ENCODE measurements around the gene PDPN. TPM values are rescaled to one million over a fixed set of nuclear protein-coding genes. Genes with fewer than 3 reads are reported as not detected.

Gene PDPN
- total and polyA plus RNA-seq, 2 of the 8 experiments (the other 6 are each of a cell fraction or from before 2014, with no cell fraction given): 44.7 to 169 TPM

- Histone ChIP-seq H2AK5ac (ENCODE audit: low read depth, low read length) (no peak overlapping the region), H3K79me1 (ENCODE audit: low read depth, low read length) (no peaks in the 10 kb centered on the region), H3K9me3 (ENCODE audit: insufficient read depth in 2 of 2, low read depth in 1 of 2, low read length in 1 of 2) (peaks cover 4 to 9% of the 10 kb centered on the region in 2 experiments; a peak in 3 of 4 replicates), H2BK120ac (replicated peaks; ENCODE audit: low read depth, low read length) (no peak overlapping the region), H3K23ac (ENCODE audit: insufficient read length) (no peak overlapping the region), H3K27me3 (replicated peaks in 1 of 4; ENCODE audit: control insufficient read depth in 3 of 4, extremely low read depth in 1 of 4, insufficient read depth in 3 of 4, low read length in 3 of 4) (no peaks in the 10 kb centered on the region), H3K36me3 (ENCODE audit: control insufficient read depth in 2 of 4, insufficient read depth in 4 of 4, low read length in 3 of 4) (no peaks in the 10 kb centered on the region), H2BK5ac (ENCODE audit: low read depth, low read length) (no peak overlapping the region), H4K20me1 (replicated peaks in 1 of 2; ENCODE audit: control insufficient read depth in 1 of 2, insufficient read depth in 2 of 2, low read length in 2 of 2) (no peaks in the 10 kb centered on the region), H3K18ac (ENCODE audit: extremely low read depth, low read length) (no peak overlapping the region), H2BK15ac (ENCODE audit: low read length) (no peak overlapping the region), H3K79me2 (ENCODE audit: control insufficient read depth in 1 of 2, insufficient read depth in 2 of 2, low read length in 2 of 2) (no peaks in the 10 kb centered on the region), H3K4ac (replicated peaks; ENCODE audit: insufficient read length, low read depth, low read length) (no peak overlapping the region), H4K8ac (ENCODE audit: extremely low read depth, insufficient read depth, low read length) (no peak overlapping the region), H2AFZ (ENCODE audit: low read length) (no peak overlapping the region), H3K9ac (replicated peaks in 1 of 4; ENCODE audit: extremely low read depth in 1 of 4, low read depth in 3 of 4, low read length in 3 of 4) (no peak overlapping the region), H3K56ac (replicated peaks; ENCODE audit: insufficient read length, low read depth, low read length) (no peak overlapping the region), H4K5ac (ENCODE audit: insufficient read length, low read depth, low read length) (no peak overlapping the region), H4K91ac (replicated peaks; ENCODE audit: insufficient read length, low read length) (no peak overlapping the region), H2BK12ac (ENCODE audit: low read depth, low read length) (no peak overlapping the region), H3K23me2 (ENCODE audit: low read depth, low read length) (no peaks in the 10 kb centered on the region), H3K27ac (ENCODE audit: low read depth, low read length) (no peak overlapping the region), H3K4me1 (replicated peaks in 1 of 4; ENCODE audit: control insufficient read depth in 3 of 4, insufficient read depth in 4 of 4, low read length in 3 of 4) (no peaks in the 10 kb centered on the region), H2BK20ac (ENCODE audit: low read length) (no peak overlapping the region), H3K4me2 (ENCODE audit: insufficient read depth in 1 of 2, low read depth in 2 of 2, low read length in 2 of 2) (no peak overlapping the region), H3K14ac (ENCODE audit: insufficient read length) (no peak overlapping the region), H3K4me3 (ENCODE audit: extremely low read depth in 1 of 4, insufficient read depth in 2 of 4, low read depth in 3 of 4, low read length in 4 of 4) (no peak overlapping the region)
- FAIRE-seq (no peak), DNase-seq (ENCODE audit: low read depth in 1 of 2, low spot score in 2 of 2) (no peak)
- 100% methylated on average over 1 of the region's 1 CpG; no CpG with 5 or more reads in 1 of the 2 experiments for WGBS, 2 experiments (ENCODE audit: extremely low coverage in 1 of 2, insufficient coverage in 1 of 2, insufficient read length in 1 of 2, insufficient replicate concordance in 2 of 2, low coverage in 1 of 2, low lambda C conversion rate in 2 of 2, missing lambda C conversion rate in 1 of 2)
- ChIA-PET POLR2A (ENCODE audit: partially characterized antibody) (no interaction called here), CTCF (ENCODE audit: partially characterized antibody) (no interaction called here)
- no peak for TF ChIP-seq ATF2 (IDR thresholded peaks at IDR 0.05; ENCODE audit: low read length)
- no peak for TF ChIP-seq FOSL1 (IDR thresholded peaks at IDR 0.05; ENCODE audit: insufficient read depth, low read depth, low read length)
- TF ChIP-seq RAD21 (IDR thresholded peaks at IDR 0.05 in 1 of 2, conservative IDR thresholded peaks at IDR 0.05 in 1 of 2; ENCODE audit: low read depth in 2 of 2, low read length in 2 of 2): no peak
- no peak for TF ChIP-seq EP300 (IDR thresholded peaks at IDR 0.05; ENCODE audit: borderline replicate concordance in 1 of 2, low read depth in 2 of 2, low read length in 2 of 2)
- TF ChIP-seq KDM1A (IDR thresholded peaks at IDR 0.05; ENCODE audit: borderline replicate concordance, low read length): no peak
Measured at GRCh38 chr1:13652238-13652637, 68.6 kb downstream of the PDPN start.
